ENCODE results near the gene BIRC7.

BIRC7 gene

GRCh38 chr20:63196768-63197470, 38.8 kb upstream of the BIRC7 start:
- DNase-seq (ENCODE audit: insufficient read length, low spot score) (no peak), FAIRE-seq (no peak)
- no peak for TF ChIP-seq CTCF (IDR thresholded peaks at IDR 0.05; ENCODE audit: insufficient read depth, missing control alignments)

- no peak for FAIRE-seq
- no peak for TF ChIP-seq CTCF (IDR thresholded peaks at IDR 0.05; ENCODE audit: insufficient read depth, missing control alignments)
- no peak for DNase-seq (ENCODE audit: insufficient read length, low spot score)
These were observed 37.1 kb upstream of the BIRC7 start for GRCh38 chr20:63198606-63199005.

- DNase-seq (ENCODE audit: insufficient read length, low spot score): no peak
- no peak for TF ChIP-seq CTCF (IDR thresholded peaks at IDR 0.05; ENCODE audit: insufficient read depth, missing control alignments)
- FAIRE-seq: no peak
These were observed 33.7 kb upstream of the BIRC7 start for GRCh38 chr20:63202021-63202420.

GRCh38 chr20:63202811-63203526, 32.7 kb upstream of the BIRC7 start:
- DNase-seq (ENCODE audit: insufficient read length, low spot score) (no peak), FAIRE-seq (no peak)
- no peak for TF ChIP-seq CTCF (IDR thresholded peaks at IDR 0.05; ENCODE audit: insufficient read depth, missing control alignments)

- DNase-seq (ENCODE audit: insufficient read length, low spot score) (no peak), FAIRE-seq (no peak)
- no peak for TF ChIP-seq CTCF (IDR thresholded peaks at IDR 0.05; ENCODE audit: insufficient read depth, missing control alignments)
These were observed 31.3 kb upstream of the BIRC7 start for GRCh38 chr20:63204362-63204761.

DNA sequence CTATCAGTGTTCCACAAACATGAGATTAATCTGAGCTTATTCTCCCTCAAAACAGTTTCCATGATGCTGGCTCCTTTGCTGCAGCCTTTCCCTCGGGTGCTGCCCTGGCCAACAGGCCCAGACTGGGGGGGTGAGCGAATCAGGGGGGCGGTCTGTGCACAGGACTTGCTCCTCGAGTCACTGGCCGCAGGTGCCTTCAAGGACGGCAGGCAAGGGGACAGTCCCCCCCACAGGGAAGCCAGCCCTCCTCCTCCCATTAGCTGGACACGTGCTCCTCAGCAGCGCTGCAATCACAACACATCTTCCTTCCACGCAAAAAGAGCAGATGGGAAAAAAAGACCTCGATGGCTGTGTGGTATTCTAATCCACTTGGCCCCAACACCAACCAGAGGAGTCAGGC, 29.8 kb upstream of the BIRC7 start:
- DNase-seq (ENCODE audit: insufficient read length, low spot score) (no peak), FAIRE-seq (no peak)
- TF ChIP-seq CTCF (IDR thresholded peaks at IDR 0.05; ENCODE audit: insufficient read depth, missing control alignments): no peak

DNA sequence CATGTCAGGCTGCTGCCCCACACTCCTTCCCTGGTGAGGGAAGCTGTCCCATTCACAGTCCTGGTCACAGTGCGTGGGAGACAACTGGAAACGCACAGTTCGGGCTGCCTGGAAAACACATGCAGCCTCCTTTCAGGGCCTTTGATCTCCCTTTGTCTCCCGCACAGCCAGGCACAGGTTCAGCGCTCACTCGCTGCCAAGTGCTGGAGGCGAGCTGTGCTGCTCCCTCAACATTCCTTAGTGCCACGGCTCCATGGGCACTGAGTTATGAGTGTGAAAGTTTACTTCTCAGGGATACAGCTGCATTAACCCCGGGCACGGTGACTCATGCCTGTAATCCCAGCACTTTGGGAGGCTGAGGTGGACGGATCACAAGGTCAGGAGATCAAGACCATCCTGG, 28.8 kb upstream of the BIRC7 start:
- no peak for DNase-seq (ENCODE audit: insufficient read length, low spot score)
- no peak for FAIRE-seq
- no peak for TF ChIP-seq CTCF (IDR thresholded peaks at IDR 0.05; ENCODE audit: insufficient read depth, missing control alignments)
